NCI-H2171 (cell line): Measurements from ENCODE around the gene CATSPERB.
"Not testable (repeated sequence)": the region's sequence is repeated elsewhere in the genome, so short reads cannot be mapped to it uniquely, and the experiment has no call there.

Source experiments
- DNase-seq: peaks from one replicate; lab custom pipeline; 2025; lab: John Stamatoyannopoulos, UW

The CATSPERB gene

GRCh38 chr14:91575469-91576208 lies 156.2 kb downstream of the CATSPERB start:
- no peak for DNase-seq

GRCh38 chr14:91573894-91574837 lies 157.7 kb downstream of the CATSPERB start:
- DNase-seq, result peak; percentile 77

GRCh38 chr14:91573528-91573893 lies 158.4 kb downstream of the CATSPERB start:
- no peak for DNase-seq

GRCh38 chr14:91570021-91570420 lies 161.9 kb downstream of the CATSPERB start:
- DNase-seq, result no peak

GRCh38 chr14:91569301-91569700 lies 162.6 kb downstream of the CATSPERB start:
- no peak for DNase-seq

- DNase-seq, result no peak
Observed at GRCh38 chr14:91568626-91569025, 163.3 kb downstream of the CATSPERB start.

GRCh38 chr14:91567827-91568226 lies 164.1 kb downstream of the CATSPERB start:
- DNase-seq, result not testable (repeated sequence)

- no peak for DNase-seq
Observed at GRCh38 chr14:91555531-91555930, 176.4 kb downstream of the CATSPERB start.

- DNase-seq, result no peak
Observed at GRCh38 chr14:91554535-91555332, 177.2 kb downstream of the CATSPERB start.

GRCh38 chr14:91548108-91548507 lies 183.8 kb downstream of the CATSPERB start:
- no peak for DNase-seq

GRCh38 chr14:91545946-91546716 lies 185.8 kb downstream of the CATSPERB start:
- DNase-seq, result peak; percentile 75

- DNase-seq, result no peak
Observed at GRCh38 chr14:91545204-91545603, 186.7 kb downstream of the CATSPERB start.

GRCh38 chr14:91536327-91536726 lies 195.6 kb downstream of the CATSPERB start:
- DNase-seq, result no peak

GRCh38 chr14:91534059-91534458 lies 197.8 kb downstream of the CATSPERB start:
- not testable (repeated sequence) for DNase-seq

- DNase-seq, result no peak
Observed at GRCh38 chr14:91533623-91534022, 198.3 kb downstream of the CATSPERB start.
